Lung (tissue), 12 donors: ENCODE data around the gene MS4A4E. TPM values are rescaled to one million over a fixed set of nuclear protein-coding genes. Genes with fewer than 3 reads are reported as not detected.

Source experiments
- ATAC-seq: fragments of 200-7000 bp; cut with Tn5 transposase; one replicate; pipeline ENCODE4 v1.9.1; 2020; ENCODE audit warnings: moderate number of reproducible peaks; ENCODE audit not compliant: insufficient read depth, low FRiP score
- DNase-seq, 3 donors: peaks; one replicate each; pipeline ENCODE4 v3.0.0-alpha.2; 2013 to 2017
- H3K27ac ChIP-seq, 2 donors: one replicate each; pipeline ENCODE4 v1.5.1; 2013; ENCODE audit warnings: mild to moderate bottlenecking in 2 of 2, moderate library complexity in 2 of 2, control low read depth in 1 of 2, inconsistent platforms in 1 of 2, low read depth in 1 of 2, low read length in 1 of 2
- H3K27me3 ChIP-seq, 3 donors: one replicate each; pipeline ENCODE4 v1.5.1; 2013; ENCODE audit warnings: low read length in 2 of 3; ENCODE audit not compliant: control insufficient read depth in 3 of 3, insufficient read depth in 3 of 3
- H3K36me3 ChIP-seq, 4 donors: one replicate each; pipeline ENCODE4 v1.5.1; 2013; ENCODE audit warnings: low read length in 4 of 4, mild to moderate bottlenecking in 1 of 4, moderate library complexity in 1 of 4; ENCODE audit not compliant: control insufficient read depth in 4 of 4, insufficient read depth in 4 of 4
- H3K4me1 ChIP-seq, 5 donors: one replicate each; pipeline ENCODE4 v1.5.1; 2013; ENCODE audit warnings: low read length in 5 of 5, mild to moderate bottlenecking in 2 of 5, moderate library complexity in 1 of 5; ENCODE audit not compliant: control insufficient read depth in 5 of 5, insufficient read depth in 5 of 5
- H3K4me3 ChIP-seq: one replicate; pipeline ENCODE4 v1.5.1; 2013; ENCODE audit warnings: mild to moderate bottlenecking, control low read depth, moderate library complexity
- H3K9ac ChIP-seq, 2 donors: one replicate each; pipeline ENCODE4 v1.5.1; 2013; ENCODE audit warnings: low read length in 2 of 2, control low read depth in 1 of 2; ENCODE audit not compliant: insufficient read depth in 1 of 2
- H3K9me3 ChIP-seq, 4 donors: one replicate each; pipeline ENCODE4 v1.5.1; 2013; ENCODE audit warnings: low read length in 3 of 4, mild to moderate bottlenecking in 1 of 4, moderate library complexity in 1 of 4; ENCODE audit not compliant: control insufficient read depth in 4 of 4, insufficient read depth in 3 of 4
- WGBS, 2 donors: extraction: QIAGEN DNeasy Blood & Tissue Kit; methylation state at CpG; one replicate each; pipeline ENCODE4 v1.1.7; 2013; 5-methylcytosine and 5-hydroxymethylcytosine counted together
- polyA plus RNA-seq, 2 donors: library from polyadenylated mRNA; stranded (reverse); fragments of 200-250 nt; gene quantifications; one replicate each; pipeline ENCODE4 v1.2.1, GENCODE V29; 2013
- total RNA-seq, 2 donors: library from RNA; depleted of rRNA in 1 of 2; stranded (reverse); fragments of >200 nt in 1 of 2; gene quantifications; one replicate each; pipeline ENCODE4 v1.2.1, GENCODE V29; 2014 to 2021
- TF ChIP-seq, protein P1 (sequence below): IDR thresholded peaks from 2 replicates; pipeline ENCODE4 v1.5.1; 2012; ENCODE audit warnings: mild to moderate bottlenecking; ENCODE audit errors: control extremely low read depth, extremely low read depth
- donor health status: control.
- donor health status: control.
- donor health status: Bipolar disorder and iron deficiency.
- donor health status: healthy.
- donor health status: DM: yes; HTN: yes; CAD: no.

The MS4A4E gene
- total and polyA plus RNA-seq, 4 donors, result 0.33 to 3.9 (median 1.3) TPM

- Histone ChIP-seq H3K36me3 (no peaks in the 10 kb centered on the region), H3K4me3 (no peak overlapping the region), H3K9ac (no peak overlapping the region), H3K9me3 (peaks cover 0 to 5% (median under 1%) of the 10 kb centered on the region in 4 donors), H3K4me1 (no peaks in the 10 kb centered on the region), H3K27ac (no peak overlapping the region), H3K27me3 (no peaks in the 10 kb centered on the region)
- TF ChIP-seq, protein P1, sequence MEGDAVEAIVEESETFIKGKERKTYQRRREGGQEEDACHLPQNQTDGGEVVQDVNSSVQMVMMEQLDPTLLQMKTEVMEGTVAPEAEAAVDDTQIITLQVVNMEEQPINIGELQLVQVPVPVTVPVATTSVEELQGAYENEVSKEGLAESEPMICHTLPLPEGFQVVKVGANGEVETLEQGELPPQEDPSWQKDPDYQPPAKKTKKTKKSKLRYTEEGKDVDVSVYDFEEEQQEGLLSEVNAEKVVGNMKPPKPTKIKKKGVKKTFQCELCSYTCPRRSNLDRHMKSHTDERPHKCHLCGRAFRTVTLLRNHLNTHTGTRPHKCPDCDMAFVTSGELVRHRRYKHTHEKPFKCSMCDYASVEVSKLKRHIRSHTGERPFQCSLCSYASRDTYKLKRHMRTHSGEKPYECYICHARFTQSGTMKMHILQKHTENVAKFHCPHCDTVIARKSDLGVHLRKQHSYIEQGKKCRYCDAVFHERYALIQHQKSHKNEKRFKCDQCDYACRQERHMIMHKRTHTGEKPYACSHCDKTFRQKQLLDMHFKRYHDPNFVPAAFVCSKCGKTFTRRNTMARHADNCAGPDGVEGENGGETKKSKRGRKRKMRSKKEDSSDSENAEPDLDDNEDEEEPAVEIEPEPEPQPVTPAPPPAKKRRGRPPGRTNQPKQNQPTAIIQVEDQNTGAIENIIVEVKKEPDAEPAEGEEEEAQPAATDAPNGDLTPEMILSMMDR, result no peak
- no peak for DNase-seq
- no peak for ATAC-seq
- WGBS, 2 donors, result 80 to 92% methylated on average over 1 of the region's 1 CpG
These were observed 78.3 kb downstream of the MS4A4E start for GRCh38 chr11:60164550-60165075.

DNA sequence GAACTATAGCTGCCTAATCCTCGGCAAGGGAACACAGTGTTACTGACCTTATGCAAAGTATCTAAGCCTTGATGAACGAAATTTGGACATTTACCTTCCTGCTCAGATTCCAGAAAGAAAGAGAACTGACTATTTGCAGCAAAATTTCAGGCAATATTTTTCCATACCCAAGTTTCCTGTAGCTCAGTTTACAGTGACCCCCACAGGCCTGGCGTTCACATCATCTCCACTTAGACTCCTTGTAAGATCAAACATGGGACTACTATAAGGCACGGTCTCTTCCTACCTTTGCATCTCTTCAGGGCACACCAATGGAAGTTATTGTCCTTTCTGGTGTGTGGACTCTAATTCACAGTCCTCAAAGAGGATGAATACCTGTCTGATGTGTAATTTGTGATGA lies 81.2 kb downstream of the MS4A4E start:
- Histone ChIP-seq H3K36me3 (no peaks in the 10 kb centered on the region), H3K9me3 (peaks cover 0 to 5% (median 0%) of the 10 kb centered on the region in 4 donors), H3K27ac (no peak overlapping the region), H3K27me3 (no peaks in the 10 kb centered on the region), H3K4me1 (no peaks in the 10 kb centered on the region), H3K9ac (no peak overlapping the region), H3K4me3 (no peak overlapping the region)
- ATAC-seq, result no peak
- no peak for DNase-seq
- 79 to 84% methylated on average over 4 of the region's 4 CpGs for WGBS, 2 donors
- TF ChIP-seq, protein P1, result no peak

- Histone ChIP-seq H3K27ac (no peak overlapping the region), H3K4me1 (no peaks in the 10 kb centered on the region), H3K36me3 (no peaks in the 10 kb centered on the region), H3K9me3 (peaks cover 0 to 5% (median 0%) of the 10 kb centered on the region in 4 donors), H3K9ac (no peak overlapping the region), H3K4me3 (no peak overlapping the region), H3K27me3 (no peaks in the 10 kb centered on the region)
- no peak for ATAC-seq
- 72% methylated on average over 2 of the region's 2 CpGs for WGBS, 2 donors
- DNase-seq, result no peak
- TF ChIP-seq, protein P1, result no peak
These were observed 81.8 kb downstream of the MS4A4E start for GRCh38 chr11:60161107-60161506.

- 57 to 78% methylated on average over 1 of the region's 1 CpG for WGBS, 2 donors
- no peaks in the 10 kb centered on the region for H3K4me1 ChIP-seq
- no peak overlapping the region for H3K27ac ChIP-seq
- H3K36me3 ChIP-seq, result no peaks in the 10 kb centered on the region
- TF ChIP-seq, protein P1, result no peak
- no peaks in the 10 kb centered on the region for H3K27me3 ChIP-seq
- no peak overlapping the region for H3K4me3 ChIP-seq
- H3K9me3 ChIP-seq, result peaks cover 0 to 2% (median 0%) of the 10 kb centered on the region in 4 donors
- peak in 1 of 3 donors; percentile 27 for DNase-seq
- no peak overlapping the region for H3K9ac ChIP-seq
- no peak for ATAC-seq
These were observed 83.1 kb downstream of the MS4A4E start for GRCh38 chr11:60159868-60160267.
